Measurements from ENCODE around the gene XRN2.
A peak's percentile ranks its signal among the peaks of the same experiment; 100 is the strongest.

XRN2 gene

GRCh38 chr20:21303061-21303871 is at the start of gene XRN2:
Gene XRN2 (plus strand): TSS chr20:21303331. CDS start chr20:21303399, 68 bp downstream.
- peak; percentile 30 for FAIRE-seq

GRCh38 chr20:21257192-21257591 is 45.9 kb upstream of the XRN2 start:
- no peak for FAIRE-seq

- FAIRE-seq: no peak
Observed at GRCh38 chr20:21258411-21258810, 44.7 kb upstream of the XRN2 start.

GRCh38 chr20:21259346-21259745 is 43.8 kb upstream of the XRN2 start:
- no peak for FAIRE-seq

- no peak for FAIRE-seq
Observed at GRCh38 chr20:21262812-21263211, 40.3 kb upstream of the XRN2 start.

GRCh38 chr20:21265261-21266190 is 37.6 kb upstream of the XRN2 start:
- FAIRE-seq: no peak

GRCh38 chr20:21266191-21266536 is 37.0 kb upstream of the XRN2 start:
- FAIRE-seq: no peak

- no peak for FAIRE-seq
Observed at GRCh38 chr20:21269772-21270171, 33.4 kb upstream of the XRN2 start.

- no peak for FAIRE-seq
Observed at GRCh38 chr20:21270806-21271205, 32.3 kb upstream of the XRN2 start.

- FAIRE-seq: no peak
Observed at GRCh38 chr20:21272279-21272678, 30.9 kb upstream of the XRN2 start.

GRCh38 chr20:21272679-21273078 is 30.5 kb upstream of the XRN2 start:
- FAIRE-seq: no peak

- FAIRE-seq: no peak
Observed at GRCh38 chr20:21273755-21274386, 29.3 kb upstream of the XRN2 start.

GRCh38 chr20:21278829-21279228 is 24.3 kb upstream of the XRN2 start:
- no peak for FAIRE-seq

GRCh38 chr20:21279706-21280521 is 23.2 kb upstream of the XRN2 start:
- no peak for FAIRE-seq

- no peak for FAIRE-seq
Observed at GRCh38 chr20:21280522-21281016, 22.6 kb upstream of the XRN2 start.

GRCh38 chr20:21286775-21287174 is 16.4 kb upstream of the XRN2 start:
- no peak for FAIRE-seq

GRCh38 chr20:21288587-21289370 is 14.4 kb upstream of the XRN2 start:
- FAIRE-seq: no peak

- FAIRE-seq: no peak
Observed at GRCh38 chr20:21289651-21290050, 13.5 kb upstream of the XRN2 start.

GRCh38 chr20:21291026-21291425 is 12.1 kb upstream of the XRN2 start:
- no peak for FAIRE-seq

- FAIRE-seq: no peak
Observed at GRCh38 chr20:21294755-21295154, 8.4 kb upstream of the XRN2 start.

GRCh38 chr20:21301940-21302663 is 1.0 kb upstream of the XRN2 start:
- FAIRE-seq: no peak
